Fibroblast of pulmonary artery (primary cell): ENCODE data around the gene MAD2L1.

ENCODE experiments used
- DNase-seq: peaks from one replicate; pipeline ENCODE4 v3.0.0-alpha.2; 2010; ENCODE audit warnings: low read depth
- H3K4me3 ChIP-seq: replicated peaks from 2 replicates; pipeline ENCODE4 v1.5.1; 2011; ENCODE audit warnings: low read depth, mild to moderate bottlenecking, control low read depth, low read length, moderate library complexity
- CTCF ChIP-seq: IDR thresholded peaks from 2 replicates; pipeline ENCODE4 v1.5.1; 2011; ENCODE audit warnings: mild to moderate bottlenecking, control low read depth, low read length, inconsistent platforms; ENCODE audit errors: missing control alignments

Gene MAD2L1

DNA sequence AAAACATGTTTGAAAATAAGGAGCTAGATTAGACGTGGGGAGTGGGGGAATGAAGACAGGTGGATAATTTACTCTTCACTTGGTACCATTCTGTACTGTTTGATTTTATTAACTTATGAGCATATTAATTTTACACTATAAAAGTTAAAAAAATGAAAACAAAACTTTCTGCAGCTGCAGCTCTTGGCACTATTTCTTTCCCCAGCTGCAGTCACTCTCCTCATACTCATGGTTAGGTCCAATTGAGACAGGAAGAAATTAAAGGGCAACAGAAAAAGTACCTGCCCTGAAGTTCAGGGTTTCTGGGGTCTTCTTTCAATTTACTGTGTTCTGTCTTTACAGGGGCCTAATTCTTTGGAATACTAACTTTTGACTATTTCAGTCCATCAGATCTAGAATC lies 15.4 kb downstream of the MAD2L1 start:
- no peak overlapping the region for H3K4me3 ChIP-seq
- no peak for DNase-seq
- TF ChIP-seq CTCF: no peak

DNA sequence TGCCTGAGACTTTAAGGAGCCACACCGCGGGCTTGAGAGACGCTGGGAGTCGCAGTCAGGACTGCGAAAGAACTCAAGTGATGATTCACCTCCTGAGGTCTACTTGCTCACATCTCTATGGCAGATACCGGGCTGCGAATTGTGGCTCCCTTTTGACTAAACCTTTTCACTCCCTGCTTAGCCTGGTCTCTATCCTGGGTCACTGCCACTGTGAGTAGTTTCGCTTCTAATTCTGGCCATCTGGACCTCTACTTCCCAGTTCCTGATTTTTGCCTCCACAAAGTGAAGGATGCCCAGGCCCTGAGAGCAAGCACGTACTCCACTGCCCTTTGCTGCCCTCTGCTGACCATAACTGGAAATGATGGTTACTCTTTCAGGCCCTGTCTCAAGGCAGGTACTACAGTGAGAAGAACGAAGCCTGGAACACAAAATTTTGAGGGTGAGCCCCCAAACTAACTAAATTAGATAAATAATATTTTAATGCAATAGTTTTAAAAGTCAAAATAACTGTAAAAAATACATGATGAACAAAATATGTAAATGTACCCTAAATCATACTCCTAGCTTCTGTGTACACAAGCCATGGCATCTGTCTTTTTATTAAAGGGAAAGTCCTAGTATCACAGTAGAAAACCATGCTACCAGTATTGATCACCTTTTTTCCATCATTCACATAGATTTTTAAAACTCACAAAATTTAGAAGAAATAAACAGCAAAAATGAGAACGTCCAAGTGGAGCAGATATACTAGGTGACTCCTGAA lies 16.7 kb downstream of the MAD2L1 start:
- peak overlapping the region; percentile 46 for H3K4me3 ChIP-seq
- TF ChIP-seq CTCF: peak; percentile 84
- peak; percentile 88 for DNase-seq

GRCh38 chr4:120043828-120044227 lies 22.8 kb downstream of the MAD2L1 start:
- no peak for TF ChIP-seq CTCF
- no peak overlapping the region for H3K4me3 ChIP-seq
- no peak for DNase-seq

- no peak for TF ChIP-seq CTCF
- H3K4me3 ChIP-seq: no peak overlapping the region
- DNase-seq: no peak
These were observed 29.2 kb downstream of the MAD2L1 start for GRCh38 chr4:120037411-120037810.

- no peak for TF ChIP-seq CTCF
- H3K4me3 ChIP-seq: no peak overlapping the region
- DNase-seq: no peak
These were observed 31.7 kb downstream of the MAD2L1 start for GRCh38 chr4:120034913-120035312.

DNA sequence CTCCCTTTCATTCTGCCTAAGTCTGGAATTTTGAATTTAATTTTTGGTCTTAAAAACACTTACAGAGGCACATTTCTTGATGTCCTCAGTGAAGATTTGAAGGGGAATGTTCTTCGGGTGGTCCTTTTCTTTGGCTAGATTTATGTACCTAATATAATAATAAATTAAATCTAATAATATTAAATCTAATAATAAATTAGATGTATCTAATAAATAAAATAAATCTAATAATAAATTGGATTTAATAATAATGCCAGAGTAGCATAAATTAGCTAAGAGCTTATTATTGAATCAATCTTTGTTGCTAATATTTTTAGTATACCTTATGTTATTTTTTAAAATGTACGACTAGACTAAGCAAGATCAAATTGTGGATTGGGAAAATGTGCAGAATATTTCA lies 39.8 kb downstream of the MAD2L1 start:
- DNase-seq: no peak
- TF ChIP-seq CTCF: no peak
- no peak overlapping the region for H3K4me3 ChIP-seq

DNA sequence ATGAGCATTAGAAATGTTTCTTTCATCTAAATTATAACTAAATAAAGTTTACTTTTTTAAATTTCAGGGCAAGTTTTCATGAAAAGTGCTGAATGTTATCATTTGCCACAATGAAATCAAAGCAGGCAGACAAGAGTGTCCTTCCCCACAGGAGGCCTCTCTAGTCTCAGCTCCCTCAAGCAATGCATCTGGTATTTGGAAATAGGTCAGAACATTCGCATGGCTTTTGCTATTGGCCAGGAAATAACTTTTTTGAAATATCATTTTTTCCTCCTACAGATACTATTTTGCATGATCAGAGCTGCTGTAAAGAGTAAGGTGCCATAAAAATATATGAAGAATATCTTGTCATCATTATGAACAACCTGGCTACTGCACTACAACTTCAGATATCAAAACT lies 41.1 kb downstream of the MAD2L1 start:
- TF ChIP-seq CTCF: no peak
- DNase-seq: no peak
- no peak overlapping the region for H3K4me3 ChIP-seq
